ENCODE results near the gene DOLPP1. TPM values are rescaled to one million over a fixed set of nuclear protein-coding genes. Genes with fewer than 3 reads are reported as not detected.

The DOLPP1 gene
- total and polyA plus RNA-seq, 4 donors, result 7.0 to 17.6 (median 10.0) TPM

- peak overlapping the region; percentile 93 for H3K4me3 ChIP-seq
- peaks cover 3 to 9% (median 7%) of the 10 kb centered on the region in 4 donors for H3K36me3 ChIP-seq (ENCODE audit: control insufficient read depth in 4 of 4, insufficient read depth in 4 of 4, low read length in 4 of 4)
- TF ChIP-seq, protein P1, sequence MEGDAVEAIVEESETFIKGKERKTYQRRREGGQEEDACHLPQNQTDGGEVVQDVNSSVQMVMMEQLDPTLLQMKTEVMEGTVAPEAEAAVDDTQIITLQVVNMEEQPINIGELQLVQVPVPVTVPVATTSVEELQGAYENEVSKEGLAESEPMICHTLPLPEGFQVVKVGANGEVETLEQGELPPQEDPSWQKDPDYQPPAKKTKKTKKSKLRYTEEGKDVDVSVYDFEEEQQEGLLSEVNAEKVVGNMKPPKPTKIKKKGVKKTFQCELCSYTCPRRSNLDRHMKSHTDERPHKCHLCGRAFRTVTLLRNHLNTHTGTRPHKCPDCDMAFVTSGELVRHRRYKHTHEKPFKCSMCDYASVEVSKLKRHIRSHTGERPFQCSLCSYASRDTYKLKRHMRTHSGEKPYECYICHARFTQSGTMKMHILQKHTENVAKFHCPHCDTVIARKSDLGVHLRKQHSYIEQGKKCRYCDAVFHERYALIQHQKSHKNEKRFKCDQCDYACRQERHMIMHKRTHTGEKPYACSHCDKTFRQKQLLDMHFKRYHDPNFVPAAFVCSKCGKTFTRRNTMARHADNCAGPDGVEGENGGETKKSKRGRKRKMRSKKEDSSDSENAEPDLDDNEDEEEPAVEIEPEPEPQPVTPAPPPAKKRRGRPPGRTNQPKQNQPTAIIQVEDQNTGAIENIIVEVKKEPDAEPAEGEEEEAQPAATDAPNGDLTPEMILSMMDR (IDR thresholded peaks at IDR 0.05; ENCODE audit: control extremely low read depth, extremely low read depth), result no peak
- H3K4me1 ChIP-seq (ENCODE audit: control insufficient read depth in 5 of 5, insufficient read depth in 5 of 5, low read length in 5 of 5), result peaks cover 0 to 20% (median 10%) of the 10 kb centered on the region in 5 donors
- ATAC-seq (ENCODE audit: insufficient read depth, low FRiP score) (no peak), DNase-seq (no peak)
- H3K27ac ChIP-seq (ENCODE audit: low read depth in 1 of 2, low read length in 1 of 2), result peak overlapping the region; percentile 80 to 86
- H3K9me3 ChIP-seq (ENCODE audit: control insufficient read depth in 4 of 4, insufficient read depth in 3 of 4, low read length in 3 of 4), result no peaks in the 10 kb centered on the region
- WGBS, 2 donors, result 13 to 16% methylated on average over 32 of the region's 32 CpGs
- H3K9ac ChIP-seq (ENCODE audit: insufficient read depth in 1 of 2, low read length in 2 of 2), result peak overlapping the region in 1 of 2 donors; percentile 16
- H3K27me3 ChIP-seq (ENCODE audit: control insufficient read depth in 3 of 3, insufficient read depth in 3 of 3, low read length in 2 of 3), result no peaks in the 10 kb centered on the region
Observed at GRCh38 chr9:129036923-129037766, 43.8 kb upstream of the DOLPP1 start.

GRCh38 chr9:129037767-129038098 is 43.2 kb upstream of the DOLPP1 start:
- Histone ChIP-seq H3K9me3 (ENCODE audit: control insufficient read depth in 4 of 4, insufficient read depth in 3 of 4, low read length in 3 of 4) (no peaks in the 10 kb centered on the region), H3K36me3 (ENCODE audit: control insufficient read depth in 4 of 4, insufficient read depth in 4 of 4, low read length in 4 of 4) (peaks cover 3 to 13% (median 11%) of the 10 kb centered on the region in 4 donors), H3K27ac (ENCODE audit: low read depth in 1 of 2, low read length in 1 of 2) (no peak overlapping the region), H3K9ac (ENCODE audit: insufficient read depth in 1 of 2, low read length in 2 of 2) (no peak overlapping the region), H3K27me3 (ENCODE audit: control insufficient read depth in 3 of 3, insufficient read depth in 3 of 3, low read length in 2 of 3) (no peaks in the 10 kb centered on the region), H3K4me1 (ENCODE audit: control insufficient read depth in 5 of 5, insufficient read depth in 5 of 5, low read length in 5 of 5) (peaks cover 0 to 20% (median 10%) of the 10 kb centered on the region in 5 donors), H3K4me3 (no peak overlapping the region)
- no peak for ATAC-seq (ENCODE audit: insufficient read depth, low FRiP score)
- no peak for DNase-seq
- WGBS, 2 donors, result 47 to 61% methylated on average over 6 of the region's 6 CpGs
- TF ChIP-seq, protein P1 (IDR thresholded peaks at IDR 0.05; ENCODE audit: control extremely low read depth, extremely low read depth), result no peak

GRCh38 chr9:129038109-129038852 is 42.6 kb upstream of the DOLPP1 start:
- peaks cover 0 to 20% (median 10%) of the 10 kb centered on the region in 5 donors for H3K4me1 ChIP-seq (ENCODE audit: control insufficient read depth in 5 of 5, insufficient read depth in 5 of 5, low read length in 5 of 5)
- peaks cover 3 to 13% (median 12%) of the 10 kb centered on the region in 4 donors for H3K36me3 ChIP-seq (ENCODE audit: control insufficient read depth in 4 of 4, insufficient read depth in 4 of 4, low read length in 4 of 4)
- WGBS, 2 donors, result 75 to 82% methylated on average over 7 to 8 of the region's 8 CpGs
- H3K9me3 ChIP-seq (ENCODE audit: control insufficient read depth in 4 of 4, insufficient read depth in 3 of 4, low read length in 3 of 4), result no peaks in the 10 kb centered on the region
- peak overlapping the region in 1 of 2 donors; percentile 34 for H3K27ac ChIP-seq (ENCODE audit: low read depth in 1 of 2, low read length in 1 of 2)
- ATAC-seq (ENCODE audit: insufficient read depth, low FRiP score), result no peak
- TF ChIP-seq, protein P1 (IDR thresholded peaks at IDR 0.05; ENCODE audit: control extremely low read depth, extremely low read depth), result no peak
- no peaks in the 10 kb centered on the region for H3K27me3 ChIP-seq (ENCODE audit: control insufficient read depth in 3 of 3, insufficient read depth in 3 of 3, low read length in 2 of 3)
- peak in 1 of 3 donors; percentile 20 for DNase-seq
- H3K9ac ChIP-seq (ENCODE audit: insufficient read depth in 1 of 2, low read length in 2 of 2), result no peak overlapping the region
- H3K4me3 ChIP-seq, result no peak overlapping the region
